DMS79 treated with DMSO at 0.1 percent for 48 hours (cell line): Measurements from ENCODE around the gene CD34.
"Not testable (repeated sequence)": the region's sequence is repeated elsewhere in the genome, so short reads cannot be mapped to it uniquely, and the experiment has no call there.

ENCODE experiments used
- DNase-seq: peaks from one replicate; lab custom pipeline; 2025; lab: John Stamatoyannopoulos, UW

The CD34 gene

GRCh38 chr1:207926984-207927383 lies 16.1 kb upstream of the CD34 start:
- DNase-seq = no peak

DNA sequence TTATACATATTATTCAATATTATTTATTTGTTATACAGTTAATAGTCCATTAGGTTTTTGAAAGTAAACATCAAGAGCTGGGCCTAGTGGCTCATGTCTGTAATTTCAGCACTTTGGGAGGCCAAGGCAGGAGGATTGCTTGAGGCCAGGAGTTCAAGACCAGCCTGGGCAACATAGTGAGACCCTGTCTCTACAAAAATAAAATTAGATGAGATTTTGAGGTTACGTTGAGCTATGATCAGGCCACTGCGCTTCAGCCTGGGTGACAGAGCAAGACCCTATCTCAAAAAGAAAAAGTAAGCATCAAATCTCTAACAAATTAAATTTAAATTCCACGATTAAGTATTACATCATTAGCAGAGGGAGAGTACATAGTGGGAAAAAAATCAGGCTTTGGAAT lies 15.0 kb upstream of the CD34 start:
- DNase-seq = not testable (repeated sequence)

- DNase-seq = no peak
These were observed 14.3 kb upstream of the CD34 start for GRCh38 chr1:207925210-207925609.

- DNase-seq = no peak
These were observed 12.6 kb upstream of the CD34 start for GRCh38 chr1:207923561-207923960.

DNA sequence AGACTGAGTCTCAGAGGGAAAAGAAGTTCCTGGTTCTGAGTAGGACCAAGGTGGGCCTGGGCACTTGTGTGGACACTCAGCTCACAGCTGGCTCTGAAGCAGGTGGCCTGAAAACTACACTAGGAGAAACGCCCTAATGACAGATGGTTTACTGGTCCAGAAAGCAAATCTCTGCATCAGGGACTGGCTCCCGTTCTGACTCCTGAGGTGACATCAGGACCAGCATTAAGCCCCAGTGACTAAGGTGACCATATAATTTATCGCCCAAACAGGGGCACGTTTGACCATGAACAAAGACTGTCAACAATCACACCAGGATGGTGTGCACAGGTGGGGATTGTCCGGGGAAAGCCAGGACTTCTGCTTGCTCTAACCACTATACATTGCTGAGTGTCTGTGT lies 12.2 kb upstream of the CD34 start:
- no peak for DNase-seq

DNA sequence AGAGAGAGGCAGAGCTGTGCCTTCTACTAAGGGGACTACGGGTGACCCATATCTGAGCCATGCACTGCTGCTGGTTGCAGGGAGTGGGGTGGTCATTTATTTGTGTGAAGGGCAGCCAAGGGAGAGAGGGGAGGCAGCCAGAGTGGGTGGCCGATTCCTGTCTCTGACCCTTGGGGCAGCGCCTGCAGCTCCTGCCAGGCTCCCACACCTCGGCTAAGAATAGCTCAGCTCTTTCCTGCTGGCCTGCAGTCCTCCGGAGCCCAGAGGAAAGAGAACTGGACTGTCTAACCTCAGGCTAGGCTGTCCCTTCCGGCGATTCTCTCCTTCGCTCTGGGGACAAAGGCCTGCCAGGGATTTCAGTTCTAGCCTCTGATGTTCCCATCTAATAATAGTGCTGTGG lies 11.6 kb upstream of the CD34 start:
- DNase-seq = no peak

DNA sequence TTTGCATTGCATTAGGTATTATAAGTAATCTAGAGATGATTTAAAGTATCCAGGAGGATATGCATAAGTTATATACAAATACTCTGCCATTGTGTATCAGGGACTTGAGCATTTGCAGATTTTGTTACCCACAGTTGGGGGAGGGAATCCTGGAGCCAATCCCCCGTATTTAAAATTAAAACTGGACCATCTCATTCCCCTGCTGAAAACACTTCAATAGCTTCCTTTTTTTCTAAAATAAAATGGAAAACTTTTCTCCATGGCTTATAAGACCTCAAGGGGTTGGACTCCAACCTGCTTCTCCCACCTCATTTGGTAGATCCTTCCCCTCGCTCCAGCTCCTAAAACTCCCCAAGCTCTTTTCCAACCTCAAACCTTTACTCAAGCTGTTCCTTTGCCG lies 10.4 kb upstream of the CD34 start:
- DNase-seq = no peak

- DNase-seq = no peak
These were observed 9.6 kb upstream of the CD34 start for GRCh38 chr1:207920444-207921021.

DNA sequence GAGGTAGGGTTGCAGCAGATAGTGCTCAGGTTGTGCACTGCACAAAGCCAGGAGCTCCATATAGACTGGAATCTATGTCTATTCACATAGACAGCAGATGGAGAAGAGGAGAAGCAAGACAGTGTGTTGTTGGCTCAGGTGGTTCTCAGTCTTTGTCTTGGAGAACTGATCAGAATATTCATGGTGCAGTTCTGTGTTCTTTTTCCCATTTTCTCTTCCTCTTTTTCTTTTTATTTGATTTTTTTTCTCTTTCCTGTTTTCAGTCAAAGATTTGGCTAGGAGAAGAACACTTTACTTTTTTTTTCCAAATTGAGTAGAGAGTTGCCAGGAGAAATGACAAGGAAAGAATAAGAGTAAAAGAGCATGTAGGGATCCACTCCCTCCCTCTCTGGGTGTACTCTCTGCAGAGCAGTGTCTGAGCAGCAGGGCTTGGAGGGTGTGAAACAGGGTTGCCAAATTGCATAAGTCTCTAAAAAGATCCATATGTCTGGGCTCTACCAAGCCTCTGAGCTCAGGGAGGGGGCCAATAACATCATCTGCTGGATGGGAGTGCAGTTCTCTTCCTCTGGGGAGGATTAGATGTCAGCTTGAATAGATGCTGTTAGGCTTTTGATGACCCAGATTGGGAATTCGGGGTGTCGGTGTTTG lies 8.7 kb upstream of the CD34 start:
- DNase-seq = no peak

DNA sequence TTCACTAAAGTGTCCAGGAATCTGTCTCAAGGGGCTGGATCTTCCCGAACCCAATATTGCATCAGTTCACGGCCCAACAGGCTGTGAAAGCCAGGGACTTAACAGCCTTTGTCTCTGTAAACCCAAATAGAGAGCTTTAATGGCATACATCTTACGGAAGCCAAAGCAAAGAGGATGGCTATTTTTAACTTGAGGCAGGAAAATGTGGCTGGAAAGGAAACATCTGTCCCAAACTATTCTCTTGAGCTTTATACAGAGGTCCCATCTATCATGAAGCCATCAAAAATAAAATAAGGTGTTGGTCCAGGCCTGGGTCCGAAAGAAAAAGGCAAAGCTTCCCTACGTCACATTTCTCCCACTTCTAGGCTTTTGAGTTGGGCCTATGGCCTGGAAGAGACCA lies 7.7 kb upstream of the CD34 start:
- DNase-seq = no peak

DNA sequence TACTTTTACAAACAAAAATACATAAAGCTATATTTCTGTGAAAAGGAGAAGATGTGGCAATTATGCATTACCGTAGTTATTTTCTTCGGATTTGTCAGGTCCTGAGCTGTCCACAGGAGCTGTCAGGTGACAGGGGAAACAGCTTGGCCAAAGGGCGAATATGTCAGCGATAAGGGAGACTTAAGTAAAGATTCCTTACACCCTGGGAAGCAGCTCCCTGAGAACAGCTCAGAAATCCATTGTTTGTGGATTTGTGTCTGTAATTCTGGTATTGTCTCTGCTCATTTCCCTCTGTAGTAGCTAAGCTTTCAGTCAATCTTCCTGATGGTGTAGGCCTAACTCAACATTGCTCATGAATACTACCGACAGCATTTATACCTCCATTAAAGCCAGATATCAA lies 7.1 kb upstream of the CD34 start:
- no peak for DNase-seq

GRCh38 chr1:207917080-207917479 lies 6.2 kb upstream of the CD34 start:
- no peak for DNase-seq

- DNase-seq = no peak
These were observed 3.0 kb upstream of the CD34 start for GRCh38 chr1:207913951-207914350.

DNA sequence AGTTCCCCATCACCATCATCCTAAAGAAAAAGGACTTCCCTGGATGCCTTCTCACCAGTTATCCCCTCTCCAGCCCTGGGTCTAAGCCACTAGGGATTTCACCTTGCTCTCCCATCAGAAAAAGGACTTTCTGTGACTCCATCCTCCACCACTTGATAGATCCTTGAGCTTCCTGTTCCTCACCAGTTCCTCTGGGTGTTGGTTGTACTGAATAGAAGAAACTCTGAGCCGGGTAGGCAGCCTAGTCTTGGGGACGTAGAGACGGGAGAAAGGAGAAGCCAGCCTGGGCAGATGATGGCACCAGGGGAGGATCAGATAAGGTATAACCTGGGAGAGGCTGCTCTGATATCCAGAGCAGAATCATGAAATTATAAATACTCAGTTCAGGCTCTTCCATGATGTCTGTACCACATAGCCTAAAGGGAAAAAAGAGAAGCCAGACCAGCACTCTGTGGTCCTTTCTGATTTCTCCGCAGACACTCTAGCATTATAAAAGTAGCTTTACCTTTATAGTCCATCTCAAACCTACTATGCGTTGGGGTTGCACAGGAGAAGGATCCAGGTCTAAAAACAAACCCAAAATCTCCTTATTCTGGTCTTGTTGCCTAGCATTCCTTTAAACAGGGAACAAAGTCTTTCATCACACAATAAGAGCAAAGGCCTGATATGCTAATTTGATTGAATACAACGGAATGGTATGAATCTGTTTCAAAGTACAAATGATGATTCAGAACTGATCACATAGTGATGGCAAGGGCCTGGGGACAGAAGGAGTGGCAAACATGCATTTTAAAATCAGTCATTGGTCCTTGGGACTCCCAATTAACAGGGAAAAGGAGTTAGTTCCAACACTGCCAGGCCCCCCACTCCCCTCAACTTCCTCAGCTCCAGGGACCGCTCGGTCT lies 1.2 kb upstream of the CD34 start:
- DNase-seq = no peak

DNA sequence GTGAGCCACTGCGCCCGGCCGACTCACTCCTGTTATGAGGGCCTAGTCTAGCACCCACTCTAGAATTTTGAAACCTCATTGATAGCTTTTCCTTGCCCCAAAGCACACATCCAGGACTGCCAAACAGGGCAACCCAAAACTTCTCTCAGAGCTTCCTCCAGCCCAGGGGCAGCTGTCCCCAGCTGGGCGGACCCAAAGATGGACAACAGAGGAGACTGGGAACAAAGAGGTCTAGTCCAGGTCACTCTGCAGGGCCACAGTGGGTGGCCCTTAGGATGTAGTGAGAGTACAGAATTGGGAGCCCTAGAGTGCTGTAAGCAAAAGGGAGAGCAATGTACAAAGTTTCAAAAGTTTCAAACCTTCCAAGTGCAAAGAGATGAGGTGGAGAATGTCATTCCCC lies 1.2 kb downstream of the CD34 start:
- no peak for DNase-seq

- DNase-seq = no peak
These were observed 2.7 kb downstream of the CD34 start for GRCh38 chr1:207908107-207908734.

DNA sequence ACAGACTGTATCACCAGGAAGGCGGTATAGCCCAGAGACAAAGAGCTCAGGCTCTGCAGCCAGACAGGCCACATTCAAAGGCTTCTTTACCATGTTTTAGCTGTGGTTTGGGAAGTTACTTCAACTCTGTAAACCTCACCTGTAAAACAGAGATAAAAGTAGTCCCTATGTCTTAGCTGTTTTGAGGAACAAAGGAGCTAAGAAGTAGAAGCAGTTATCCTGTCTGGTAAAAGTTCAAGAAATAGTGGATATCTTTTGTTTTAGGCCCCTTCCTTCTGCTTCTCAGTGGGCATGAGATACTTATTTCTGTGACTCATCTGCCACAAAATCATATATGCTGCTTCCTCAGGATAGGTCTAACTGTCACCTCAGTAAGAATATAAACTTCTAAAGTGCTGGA lies 6.5 kb downstream of the CD34 start:
- no peak for DNase-seq

- DNase-seq = no peak
These were observed 7.2 kb downstream of the CD34 start for GRCh38 chr1:207903767-207904166.

DNA sequence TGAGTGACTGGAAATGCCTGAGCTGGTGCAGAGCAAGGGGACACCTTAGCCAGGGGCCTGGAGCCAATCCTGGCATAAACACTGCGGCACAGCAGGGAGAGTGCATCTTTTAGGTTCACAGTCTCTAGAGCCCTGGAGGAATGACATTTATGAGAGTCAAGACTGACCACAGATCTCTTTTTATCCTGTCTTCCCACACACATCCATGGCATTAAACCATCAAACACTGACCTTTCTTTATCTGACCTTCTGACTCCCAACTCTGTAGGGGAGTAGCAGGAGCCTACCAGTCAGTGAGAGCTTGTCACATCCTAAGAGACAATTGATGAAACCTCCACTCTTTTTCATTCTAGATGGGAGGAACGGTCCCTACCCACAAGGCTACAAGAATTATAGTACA lies 7.9 kb downstream of the CD34 start:
- no peak for DNase-seq

- DNase-seq = no peak
These were observed 8.4 kb downstream of the CD34 start for GRCh38 chr1:207902566-207902965.

DNA sequence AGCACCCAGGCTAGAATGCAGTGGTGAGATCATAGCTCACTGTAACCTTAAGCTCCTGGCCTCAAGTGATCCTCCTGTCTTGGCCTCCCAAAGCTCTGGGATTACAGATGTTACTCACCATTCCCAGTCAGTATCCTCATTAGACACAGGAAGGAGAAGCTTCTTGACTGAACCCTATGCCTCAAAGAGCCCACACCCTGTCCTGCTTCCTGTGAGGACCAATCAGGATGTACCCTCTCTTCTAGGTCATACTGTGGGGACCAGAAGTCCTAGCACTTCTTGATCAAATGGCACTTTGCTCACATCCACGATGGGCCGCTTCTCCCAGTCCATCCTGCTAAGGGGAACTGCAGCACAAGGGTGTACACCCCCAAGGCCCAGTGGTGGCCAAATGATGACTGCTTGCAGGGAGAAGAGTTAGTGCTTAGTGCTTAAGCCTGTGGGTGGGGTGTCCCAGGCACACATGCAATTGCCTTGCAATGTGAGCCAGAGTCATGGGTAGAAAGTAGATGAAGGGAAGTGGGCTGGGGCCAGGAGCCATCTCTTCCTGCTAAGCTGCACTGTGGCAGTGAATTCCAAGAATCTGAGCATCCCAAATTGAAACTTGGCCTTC lies 9.8 kb downstream of the CD34 start:
- no peak for DNase-seq

- no peak for DNase-seq
These were observed 12.1 kb downstream of the CD34 start for GRCh38 chr1:207898836-207899235.
